ENCODE results near the gene PRDM16.

PRDM16 gene

GRCh38 chr1:3350506-3351261 is 281.7 kb downstream of the PRDM16 start:
- no peak for DNase-seq

GRCh38 chr1:3351449-3352298 is 282.7 kb downstream of the PRDM16 start:
- DNase-seq, result no peak

GRCh38 chr1:3352299-3352951 is 283.4 kb downstream of the PRDM16 start:
- DNase-seq, result no peak

GRCh38 chr1:3352952-3353331 is 283.9 kb downstream of the PRDM16 start:
- DNase-seq, result no peak

GRCh38 chr1:3353876-3354275 is 284.9 kb downstream of the PRDM16 start:
- no peak for DNase-seq

- DNase-seq, result no peak
Observed at GRCh38 chr1:3355089-3355488, 286.1 kb downstream of the PRDM16 start.

- DNase-seq, result no peak
Observed at GRCh38 chr1:3355894-3356826, 287.2 kb downstream of the PRDM16 start.

GRCh38 chr1:3356827-3357460 is 287.9 kb downstream of the PRDM16 start:
- DNase-seq, result no peak

- no peak for DNase-seq
Observed at GRCh38 chr1:3357526-3358297, 288.7 kb downstream of the PRDM16 start.

- DNase-seq, result no peak
Observed at GRCh38 chr1:3359351-3359750, 290.3 kb downstream of the PRDM16 start.

- no peak for DNase-seq
Observed at GRCh38 chr1:3359756-3360440, 290.9 kb downstream of the PRDM16 start.

- DNase-seq, result no peak
Observed at GRCh38 chr1:3360646-3361257, 291.7 kb downstream of the PRDM16 start.

GRCh38 chr1:3363023-3363422 is 294.0 kb downstream of the PRDM16 start:
- DNase-seq, result no peak

GRCh38 chr1:3363756-3364155 is 294.8 kb downstream of the PRDM16 start:
- no peak for DNase-seq

- DNase-seq, result no peak
Observed at GRCh38 chr1:3364551-3364950, 295.5 kb downstream of the PRDM16 start.

- no peak for DNase-seq
Observed at GRCh38 chr1:3364983-3365382, 296.0 kb downstream of the PRDM16 start.

GRCh38 chr1:3365523-3366125 is 296.6 kb downstream of the PRDM16 start:
- DNase-seq, result no peak

- no peak for DNase-seq
Observed at GRCh38 chr1:3366126-3367051, 297.4 kb downstream of the PRDM16 start.

- DNase-seq, result no peak
Observed at GRCh38 chr1:3367376-3367775, 298.4 kb downstream of the PRDM16 start.

Measured in activated T-cell treated with anti-CD3 and anti-CD28 coated beads, Interleukin-2, amount 50 U/mL, for 48 hours (primary cell).